ENCODE data around the gene H6PD.

The H6PD gene

DNA sequence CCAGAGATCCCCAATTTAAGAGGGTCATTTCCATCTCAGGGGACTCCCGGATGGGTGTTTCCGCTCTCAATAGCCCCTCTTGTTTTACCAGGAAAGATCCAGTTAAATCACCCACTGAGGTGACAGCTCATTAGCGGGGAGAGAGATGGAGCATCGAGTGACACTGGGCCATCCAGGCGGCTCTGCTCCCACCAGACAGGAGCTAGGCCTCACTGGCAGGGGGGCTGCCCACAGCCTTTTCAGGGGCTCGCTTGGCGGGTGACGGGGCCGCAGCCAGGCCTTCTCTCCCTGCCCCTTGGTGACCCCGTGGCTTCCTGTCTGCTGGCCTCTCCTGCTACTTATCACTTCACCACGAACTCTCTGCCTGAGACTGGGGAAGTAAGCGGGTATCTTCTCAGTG, 31.4 kb downstream of the H6PD start:
- Histone ChIP-seq H3K27ac (ENCODE audit: extremely low read depth, low read depth, low read length) (no peak overlapping the region), H3K4me1 (ENCODE audit: control insufficient read depth, insufficient read depth, low read length) (peaks cover 3% of the 10 kb centered on the region; the same call in 1 of the 2 replicates), H3K9me3 (ENCODE audit: control insufficient read depth, insufficient read depth, low read depth, low read length) (no peaks in the 10 kb centered on the region), H3K36me3 (ENCODE audit: control insufficient read depth in 2 of 2, insufficient read depth in 1 of 2, low read length in 2 of 2) (peaks cover 0 to 49% of the 10 kb centered on the region in 2 experiments; a peak in 1 of 3 replicates), H3K4me3 (ENCODE audit: low read depth, low read length) (no peak overlapping the region)
- ChIA-PET POLR2A (no interaction called here), CTCF (interaction anchor here (0.6 to 5.8 kb wide), 7 partner anchors 12 to 302 kb away, joined by 3 to 97 read pairs (median 4); partner anchors contain the start of gene SPSB1)
- no peak for TF ChIP-seq ZNF544 (tag by site-specific recombination; IDR thresholded peaks at IDR 0.05)
- no peak for TF ChIP-seq ZNF776 (tag by site-specific recombination; IDR thresholded peaks at IDR 0.05; ENCODE audit: borderline replicate concordance)
- no peak for TF ChIP-seq ZNF391 (tag by site-specific recombination; IDR thresholded peaks at IDR 0.05; ENCODE audit: borderline replicate concordance, low read depth)
- no peak for TF ChIP-seq ZNF624 (tag by site-specific recombination; IDR thresholded peaks at IDR 0.05)
- no peak for TF ChIP-seq ZSCAN30 (tag by site-specific recombination; IDR thresholded peaks at IDR 0.05)

DNA sequence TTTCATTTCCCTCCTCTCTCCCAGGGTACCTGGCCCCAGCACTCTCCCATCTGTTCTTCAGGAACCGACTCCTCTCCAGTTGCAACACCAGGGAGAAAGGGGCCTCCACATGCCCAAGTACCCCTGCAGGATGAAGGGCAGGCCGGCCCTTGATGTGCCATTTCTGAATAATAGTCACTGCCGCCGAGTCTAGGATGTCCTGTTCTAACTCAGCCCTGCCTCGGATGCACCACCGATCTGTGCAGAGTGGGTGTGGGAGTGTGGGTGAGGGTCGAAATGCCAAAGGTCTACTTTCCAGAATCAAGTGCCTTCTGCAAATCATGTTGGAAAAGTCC, 32.7 kb downstream of the H6PD start:
- Histone ChIP-seq H3K9me3 (ENCODE audit: control insufficient read depth, insufficient read depth, low read depth, low read length) (no peaks in the 10 kb centered on the region), H3K27ac (ENCODE audit: extremely low read depth, low read depth, low read length) (no peak overlapping the region), H3K36me3 (ENCODE audit: control insufficient read depth in 2 of 2, insufficient read depth in 1 of 2, low read length in 2 of 2) (peaks cover 0 to 42% of the 10 kb centered on the region in 2 experiments; a peak in 1 of 3 replicates), H3K4me3 (ENCODE audit: low read depth, low read length) (no peak overlapping the region), H3K4me1 (ENCODE audit: control insufficient read depth, insufficient read depth, low read length) (peaks cover 3% of the 10 kb centered on the region; the same call in 1 of the 2 replicates)
- ChIA-PET POLR2A (interaction anchor here (0.6 kb wide), 2 partner anchors 229 to 231 kb away, joined by 5 to 7 read pairs; no protein-coding TSS in a partner anchor), CTCF (interaction anchor here (0.6 to 5.8 kb wide), 33 partner anchors 9 to 523 kb away, joined by 3 to 97 read pairs (median 4); partner anchors contain the start of gene SPSB1)
- TF ChIP-seq PRDM1 (tag by site-specific recombination; IDR thresholded peaks at IDR 0.05) (0 out of 2 replicates have a peak, but pooled peaks have one; percentile 15), BCL11A (tag by site-specific recombination; IDR thresholded peaks at IDR 0.05; ENCODE audit: low read depth) (no peak)
- TF ChIP-seq, protein P1, sequence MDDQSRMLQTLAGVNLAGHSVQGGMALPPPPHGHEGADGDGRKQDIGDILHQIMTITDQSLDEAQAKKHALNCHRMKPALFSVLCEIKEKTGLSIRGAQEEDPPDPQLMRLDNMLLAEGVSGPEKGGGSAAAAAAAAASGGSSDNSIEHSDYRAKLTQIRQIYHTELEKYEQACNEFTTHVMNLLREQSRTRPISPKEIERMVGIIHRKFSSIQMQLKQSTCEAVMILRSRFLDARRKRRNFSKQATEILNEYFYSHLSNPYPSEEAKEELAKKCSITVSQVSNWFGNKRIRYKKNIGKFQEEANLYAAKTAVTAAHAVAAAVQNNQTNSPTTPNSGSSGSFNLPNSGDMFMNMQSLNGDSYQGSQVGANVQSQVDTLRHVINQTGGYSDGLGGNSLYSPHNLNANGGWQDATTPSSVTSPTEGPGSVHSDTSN (CRISPR knock-in tag; IDR thresholded peaks at IDR 0.05): no peak

DNA sequence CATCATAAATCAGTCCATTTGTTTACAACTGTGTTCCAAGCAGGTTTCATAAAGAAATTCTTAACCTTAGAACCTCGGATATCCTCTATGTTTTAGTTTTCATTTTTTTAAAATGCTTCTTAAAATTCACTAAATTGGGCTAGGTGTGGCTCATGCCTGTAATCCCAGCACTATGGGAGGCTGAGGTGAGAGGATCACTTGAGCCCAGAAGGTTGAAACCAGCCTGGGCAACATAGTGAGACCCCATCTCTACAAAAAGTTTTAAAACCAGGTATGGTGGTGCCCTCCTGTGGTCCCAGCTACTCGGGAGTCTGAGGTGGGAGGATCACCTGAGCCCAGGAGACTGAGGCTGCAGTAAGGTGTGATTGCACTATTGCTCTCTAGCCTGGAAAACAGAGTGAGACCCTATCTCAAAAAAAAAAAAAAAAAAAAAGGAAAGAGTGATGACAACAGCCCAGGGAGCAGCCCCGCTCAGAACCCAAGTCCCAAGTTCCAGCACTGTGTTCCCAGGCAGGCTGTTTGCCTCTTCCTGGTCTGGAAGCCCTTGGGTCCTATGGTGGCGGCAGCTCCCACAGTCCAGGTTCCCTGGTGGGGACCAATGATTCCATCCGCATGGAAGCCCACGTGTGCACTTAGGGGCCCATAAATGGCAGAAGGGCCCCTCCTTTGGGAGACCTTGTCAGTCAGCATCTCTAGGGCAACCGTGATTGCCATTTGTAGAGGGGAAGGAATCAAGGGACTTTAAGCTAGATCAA, 33.4 kb downstream of the H6PD start:
- H3K9me3 ChIP-seq (ENCODE audit: control insufficient read depth, insufficient read depth, low read depth, low read length): no peaks in the 10 kb centered on the region
- peaks cover 0 to 36% of the 10 kb centered on the region in 2 experiments; a peak in 1 of 3 replicates for H3K36me3 ChIP-seq (ENCODE audit: control insufficient read depth in 2 of 2, insufficient read depth in 1 of 2, low read length in 2 of 2)
- H3K4me1 ChIP-seq (ENCODE audit: control insufficient read depth, insufficient read depth, low read length): peaks cover 3% of the 10 kb centered on the region; the same call in 1 of the 2 replicates
- H3K27ac ChIP-seq (ENCODE audit: extremely low read depth, low read depth, low read length): no peak overlapping the region
- no peak for TF ChIP-seq ZNF350 (tag by site-specific recombination; IDR thresholded peaks at IDR 0.05)
- no peak for TF ChIP-seq ZNF654 (tag by site-specific recombination; IDR thresholded peaks at IDR 0.05; ENCODE audit: low read depth)
- TF ChIP-seq BCL11A (tag by site-specific recombination; IDR thresholded peaks at IDR 0.05; ENCODE audit: low read depth): no peak
- no peak for TF ChIP-seq ZNF221 (tag by site-specific recombination; IDR thresholded peaks at IDR 0.05; ENCODE audit: borderline replicate concordance)
- TF ChIP-seq ZXDB (tag by site-specific recombination; IDR thresholded peaks at IDR 0.05): no peak
- TF ChIP-seq EGR2 (tag by site-specific recombination; IDR thresholded peaks at IDR 0.05; ENCODE audit: low read depth): no peak
- no peak for TF ChIP-seq ZNF37A (tag by site-specific recombination; IDR thresholded peaks at IDR 0.05)
- TF ChIP-seq HOXC10 (CRISPR knock-in tag; IDR thresholded peaks at IDR 0.05): no peak
- no peak for TF ChIP-seq ZNF426 (tag by site-specific recombination; IDR thresholded peaks at IDR 0.05)
- TF ChIP-seq KLF16 (tag by site-specific recombination; IDR thresholded peaks at IDR 0.05): no peak
- TF ChIP-seq, protein P2, sequence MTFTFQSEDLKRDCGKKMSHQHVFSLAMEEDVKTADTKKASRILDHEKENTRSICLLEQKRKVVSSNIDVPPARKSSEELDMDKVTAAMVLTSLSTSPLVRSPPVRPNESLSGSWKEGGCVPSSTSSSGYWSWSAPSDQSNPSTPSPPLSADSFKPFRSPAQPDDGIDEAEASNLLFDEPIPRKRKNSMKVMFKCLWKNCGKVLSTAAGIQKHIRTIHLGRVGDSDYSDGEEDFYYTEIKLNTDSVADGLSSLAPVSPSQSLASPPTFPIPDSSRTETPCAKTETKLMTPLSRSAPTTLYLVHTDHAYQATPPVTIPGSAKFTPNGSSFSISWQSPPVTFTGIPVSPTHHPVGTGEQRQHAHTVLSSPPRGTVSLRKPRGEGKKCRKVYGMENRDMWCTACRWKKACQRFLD (tag by site-specific recombination; IDR thresholded peaks at IDR 0.05): no peak
- TF ChIP-seq ZNF211 (tag by site-specific recombination; IDR thresholded peaks at IDR 0.05; ENCODE audit: low read depth): no peak
- H3K4me3 ChIP-seq (ENCODE audit: low read depth, low read length): no peak overlapping the region
- CTCF ChIA-PET: interaction anchor here (0.5 to 5.8 kb wide), 17 partner anchors 8 to 513 kb away, joined by 3 to 97 read pairs (median 4); partner anchors contain the start of gene SPSB1
- POLR2A ChIA-PET: no interaction called here
